ENCODE results near the gene CENPN.

CENPN gene

DNA sequence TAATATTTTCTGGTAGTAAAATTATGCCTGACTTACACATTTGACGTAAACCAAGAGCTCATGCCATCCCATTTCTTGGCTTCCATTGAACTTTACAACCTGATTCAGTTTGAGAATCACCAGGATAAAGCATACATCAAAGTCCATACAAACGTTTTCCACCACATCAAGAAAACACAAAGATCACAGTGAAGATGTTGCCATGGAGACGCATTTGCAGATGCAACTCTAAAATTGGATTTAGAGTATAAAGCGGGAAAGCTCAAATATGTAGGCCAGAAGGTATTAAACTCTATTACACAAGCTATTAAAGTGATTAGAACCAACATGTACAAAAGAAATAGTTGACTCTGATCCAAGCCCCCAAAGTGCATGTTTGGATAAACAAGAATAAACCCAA is 59.7 kb downstream of the CENPN start:
- DNase-seq (ENCODE audit: insufficient read length, low spot score) (no peak), FAIRE-seq (no peak)
- no peak for TF ChIP-seq POLR2A (IDR thresholded peaks at IDR 0.05; ENCODE audit: low read depth, low read length)

- no peak for TF ChIP-seq POLR2A (IDR thresholded peaks at IDR 0.05; ENCODE audit: low read depth, low read length)
- FAIRE-seq (no peak), DNase-seq (ENCODE audit: insufficient read length, low spot score) (no peak)
Measured at GRCh38 chr16:81067166-81067565, 60.2 kb downstream of the CENPN start.

DNA sequence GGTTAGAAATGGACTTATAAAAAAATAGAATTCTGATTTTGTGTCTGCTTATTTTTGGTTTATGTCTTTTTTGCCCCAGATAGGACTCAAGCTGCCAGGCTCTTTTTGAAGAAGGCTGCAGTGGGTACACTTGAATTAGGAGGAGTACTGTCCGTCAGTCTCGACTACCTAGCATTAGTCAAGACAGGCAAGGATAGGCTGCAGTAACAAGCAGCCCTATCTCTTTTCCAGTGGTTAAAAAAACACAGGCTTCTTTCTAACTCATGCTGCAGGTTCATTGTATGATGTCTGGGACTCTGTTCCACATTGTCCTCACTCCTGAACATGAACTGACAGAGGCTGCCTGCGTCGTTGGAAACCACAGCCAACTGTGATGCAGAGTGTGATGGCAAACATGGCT is 62.0 kb downstream of the CENPN start:
- no peak for TF ChIP-seq POLR2A (IDR thresholded peaks at IDR 0.05; ENCODE audit: low read depth, low read length)
- DNase-seq (ENCODE audit: insufficient read length, low spot score) (no peak), FAIRE-seq (no peak)

GRCh38 chr16:81070979-81071378 is 64.0 kb downstream of the CENPN start:
- no peak for TF ChIP-seq POLR2A (IDR thresholded peaks at IDR 0.05; ENCODE audit: low read depth, low read length)
- FAIRE-seq (no peak), DNase-seq (ENCODE audit: insufficient read length, low spot score) (no peak)

- DNase-seq (ENCODE audit: insufficient read length, low spot score) (peak; percentile 73), FAIRE-seq (peak; percentile 93)
- TF ChIP-seq POLR2A (IDR thresholded peaks at IDR 0.05; ENCODE audit: low read depth, low read length), result no peak
Measured at GRCh38 chr16:81071805-81072204, 64.8 kb downstream of the CENPN start.

GRCh38 chr16:81073560-81074330 is 66.7 kb downstream of the CENPN start:
- DNase-seq (ENCODE audit: insufficient read length, low spot score), result no peak
- no peak for FAIRE-seq
- TF ChIP-seq POLR2A (IDR thresholded peaks at IDR 0.05; ENCODE audit: low read depth, low read length), result no peak

DNA sequence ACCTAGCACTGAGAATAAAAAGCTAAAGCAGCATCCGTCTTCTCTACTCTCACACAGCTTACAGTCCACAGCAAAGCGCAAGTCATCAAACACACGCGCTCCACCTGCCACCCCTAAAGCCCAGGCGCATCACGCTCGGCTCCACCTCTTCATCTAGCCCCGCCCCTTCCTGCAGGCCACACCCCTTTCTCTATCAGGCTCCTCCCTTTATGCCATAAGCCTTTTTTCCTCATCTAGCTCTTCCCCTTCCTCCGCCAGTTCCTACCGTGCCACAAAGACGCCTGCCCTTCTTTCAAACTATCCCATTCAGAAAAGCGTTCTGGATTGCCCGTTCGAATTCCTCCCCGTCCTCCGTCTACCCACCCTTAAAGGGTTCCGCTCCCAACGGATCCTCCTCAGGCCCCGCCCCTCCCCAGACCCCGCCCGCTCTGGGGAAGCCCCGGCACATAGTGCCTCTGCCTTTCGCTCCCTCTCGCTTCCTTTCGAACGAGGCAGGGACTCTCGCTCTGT is 69.6 kb downstream of the CENPN start:
- no peak for FAIRE-seq
- TF ChIP-seq POLR2A (IDR thresholded peaks at IDR 0.05; ENCODE audit: low read depth, low read length), result no peak
- DNase-seq (ENCODE audit: insufficient read length, low spot score), result peak; percentile 60

DNA sequence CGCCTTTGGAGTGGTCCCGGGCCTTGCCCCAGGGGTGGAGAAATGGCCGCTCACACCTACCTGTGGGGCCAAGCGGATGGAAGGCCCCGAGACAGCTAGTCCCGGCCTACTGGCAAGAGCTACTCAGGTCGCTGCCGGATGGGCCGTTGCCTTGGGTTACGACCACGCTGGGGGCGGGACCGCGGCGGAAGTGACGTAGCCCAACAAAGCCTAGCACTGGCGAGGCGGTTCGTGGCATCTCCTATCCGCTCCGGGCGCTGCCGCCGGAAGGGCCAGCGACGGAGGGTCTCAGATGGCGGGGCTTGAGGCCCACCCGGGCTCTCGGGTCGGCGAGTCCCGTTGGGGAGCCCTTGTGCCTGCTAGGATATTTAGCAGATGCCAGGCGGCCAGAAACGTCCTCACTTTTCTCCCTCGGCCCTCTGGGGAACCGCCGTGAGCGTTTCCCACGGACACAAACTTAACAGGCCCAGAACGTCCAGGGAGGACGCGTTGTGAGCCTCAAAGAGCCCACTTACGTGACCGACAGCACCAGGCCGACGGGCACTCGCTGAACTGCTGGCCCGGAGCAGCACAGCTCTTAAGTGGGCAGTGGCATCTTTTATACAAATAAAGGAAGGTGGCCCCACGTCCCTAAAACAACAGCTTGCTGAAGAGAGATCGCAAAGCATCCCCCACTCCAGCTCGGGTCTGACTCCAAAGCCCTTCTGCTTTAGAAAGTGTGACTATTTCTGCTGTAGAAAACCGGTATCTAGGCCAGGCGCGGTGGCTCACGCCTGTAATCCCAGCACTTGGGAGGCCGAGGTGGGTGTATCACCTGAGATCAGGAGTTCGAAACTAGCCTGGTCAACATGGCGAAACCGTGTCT is 70.3 kb downstream of the CENPN start, which contains the start of gene C16orf46:
TSS of gene C16orf46 (minus strand) at position 163 of the 865 bp plus-strand sequence. CDS start 13,283 bp downstream, outside the sequence.
- FAIRE-seq (no peak), DNase-seq (ENCODE audit: insufficient read length, low spot score) (peak; percentile 94)
- TF ChIP-seq POLR2A (IDR thresholded peaks at IDR 0.05; ENCODE audit: low read depth, low read length), result peak; percentile 89

DNA sequence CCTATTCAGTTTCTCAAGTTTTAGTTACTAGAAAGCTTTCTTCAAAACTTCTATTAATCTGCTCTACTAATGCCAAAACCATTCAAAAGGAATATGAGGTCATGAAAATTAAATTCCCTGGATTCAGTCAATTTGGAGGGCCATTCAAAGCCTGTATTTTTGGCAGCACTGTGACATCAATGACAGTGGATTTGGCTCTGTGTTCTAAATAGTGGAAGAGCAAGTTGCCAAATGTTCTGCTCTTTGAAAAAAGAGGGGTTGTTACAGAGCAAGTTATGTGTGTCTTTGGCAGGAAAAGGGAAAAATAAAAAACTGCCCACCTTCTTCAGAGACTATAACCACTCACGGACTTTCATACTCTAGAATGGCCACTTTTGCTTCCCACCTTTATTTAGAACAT is 73.2 kb downstream of the CENPN start:
- FAIRE-seq (no peak), DNase-seq (ENCODE audit: insufficient read length, low spot score) (no peak)
- no peak for TF ChIP-seq POLR2A (IDR thresholded peaks at IDR 0.05; ENCODE audit: low read depth, low read length)

GRCh38 chr16:81081014-81081413 is 74.0 kb downstream of the CENPN start:
- FAIRE-seq (no peak), DNase-seq (ENCODE audit: insufficient read length, low spot score) (no peak)
- TF ChIP-seq POLR2A (IDR thresholded peaks at IDR 0.05; ENCODE audit: low read depth, low read length), result no peak

Measured in H54 (cell line).